Loucy (cell line): ENCODE measurements around the gene MAP3K6.

ENCODE experiments used
- EZH2phosphoT487 ChIP-seq: fragments of 200-600 bp; IDR thresholded peaks from 2 replicates; pipeline ENCODE4 v1.6.1; 2018; ENCODE audit warnings: antibody characterized with exemption, mild to moderate bottlenecking, moderate library complexity, borderline replicate concordance
- TF ChIP-seq, protein P1 (sequence below): fragments of 200-600 bp; sonication (generic); conservative IDR thresholded peaks from 2 replicates; pipeline ENCODE4 v1.5.1; 2014; ENCODE audit warnings: mild to moderate bottlenecking, antibody characterized with exemption, low read length

DNA sequence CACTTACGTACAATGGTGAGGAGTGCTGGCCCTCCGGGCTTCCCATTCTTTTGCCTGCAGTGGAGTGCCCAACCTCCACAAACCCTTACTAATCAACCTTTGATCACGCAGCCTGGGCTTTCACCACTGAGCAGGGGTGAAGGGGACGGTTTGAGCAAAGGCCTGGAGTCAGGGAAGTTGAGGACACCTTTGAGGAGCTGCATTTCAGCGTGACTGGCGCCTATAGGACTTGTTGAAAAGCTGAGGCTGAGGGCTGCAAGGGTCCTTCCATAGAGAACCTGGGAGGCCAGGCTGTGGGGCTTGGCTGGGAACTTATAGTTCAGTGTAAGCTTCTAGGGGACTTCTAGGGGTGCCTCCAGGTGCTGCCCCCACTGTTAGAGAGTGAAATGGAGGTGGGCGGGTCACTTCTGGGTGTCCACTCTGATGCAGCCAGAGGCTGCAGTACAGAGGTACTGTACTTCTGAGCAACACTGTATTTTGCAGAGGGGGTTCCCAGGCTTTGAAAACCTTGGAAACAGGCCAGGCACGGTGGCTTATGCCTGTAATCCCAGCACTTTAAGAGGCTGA, 15.1 kb downstream of the MAP3K6 start:
- TF ChIP-seq, protein P1, sequence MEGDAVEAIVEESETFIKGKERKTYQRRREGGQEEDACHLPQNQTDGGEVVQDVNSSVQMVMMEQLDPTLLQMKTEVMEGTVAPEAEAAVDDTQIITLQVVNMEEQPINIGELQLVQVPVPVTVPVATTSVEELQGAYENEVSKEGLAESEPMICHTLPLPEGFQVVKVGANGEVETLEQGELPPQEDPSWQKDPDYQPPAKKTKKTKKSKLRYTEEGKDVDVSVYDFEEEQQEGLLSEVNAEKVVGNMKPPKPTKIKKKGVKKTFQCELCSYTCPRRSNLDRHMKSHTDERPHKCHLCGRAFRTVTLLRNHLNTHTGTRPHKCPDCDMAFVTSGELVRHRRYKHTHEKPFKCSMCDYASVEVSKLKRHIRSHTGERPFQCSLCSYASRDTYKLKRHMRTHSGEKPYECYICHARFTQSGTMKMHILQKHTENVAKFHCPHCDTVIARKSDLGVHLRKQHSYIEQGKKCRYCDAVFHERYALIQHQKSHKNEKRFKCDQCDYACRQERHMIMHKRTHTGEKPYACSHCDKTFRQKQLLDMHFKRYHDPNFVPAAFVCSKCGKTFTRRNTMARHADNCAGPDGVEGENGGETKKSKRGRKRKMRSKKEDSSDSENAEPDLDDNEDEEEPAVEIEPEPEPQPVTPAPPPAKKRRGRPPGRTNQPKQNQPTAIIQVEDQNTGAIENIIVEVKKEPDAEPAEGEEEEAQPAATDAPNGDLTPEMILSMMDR: no peak
- TF ChIP-seq EZH2phosphoT487: no peak
